HepG2 (cell line): Measurements from ENCODE around the gene RELB.

ENCODE experiments used
- EEA1 ChIP-seq: sonication (generic); formaldehyde crosslinking; IDR thresholded peaks from 2 replicates; pipeline ENCODE4 v1.5.1; 2020; ENCODE audit warnings: mild to moderate bottlenecking, missing genetic modification reagents, borderline replicate concordance
- GABPA ChIP-seq, 2 experiments: IDR thresholded peaks; 2 replicates each; pipeline ENCODE4 v1.6.1; 2011 to 2016; ENCODE audit warnings: low read depth in 2 of 2, low read length in 1 of 2, missing biosample characterization in 1 of 2, missing genetic modification characterization in 1 of 2
- GTF2F1 ChIP-seq: fragments of 150-350 bp; IDR thresholded peaks from 2 replicates; pipeline ENCODE4 v1.6.1; 2014; ENCODE audit warnings: low read length
- GZF1 ChIP-seq: sonication (generic); formaldehyde crosslinking; IDR thresholded peaks from 2 replicates; pipeline ENCODE4 v1.5.1; 2020; ENCODE audit warnings: mild to moderate bottlenecking, missing genetic modification reagents
- HNRNPUL1 ChIP-seq: fragments of 200-400 bp; formaldehyde crosslinking; IDR thresholded peaks from 2 replicates; pipeline ENCODE4 v1.6.1; 2017; ENCODE audit warnings: low read depth, mild to moderate bottlenecking, low read length, moderate library complexity
- MBNL3 ChIP-seq: fragments of 250-450 bp; sonication (Bioruptor Pico); conservative IDR thresholded peaks from 2 replicates; pipeline ENCODE4 v1.8.0; 2022; ENCODE audit warnings: mild to moderate bottlenecking, inconsistent platforms
- POLR2AphosphoS5 ChIP-seq: IDR thresholded peaks from 2 replicates; pipeline ENCODE4 v1.6.1; 2012; ENCODE audit warnings: low read depth, low read length
- RCOR2 ChIP-seq: IDR thresholded peaks from 2 replicates; pipeline ENCODE4 v1.6.1; 2016; ENCODE audit warnings: missing biosample characterization, missing genetic modification reagents
- THRA ChIP-seq: sonication (generic); formaldehyde crosslinking; IDR thresholded peaks from 2 replicates; pipeline ENCODE4 v1.4.0; 2020; ENCODE audit warnings: missing genetic modification reagents, borderline replicate concordance
- ZBTB1 ChIP-seq: sonication (generic); formaldehyde crosslinking; IDR thresholded peaks from 2 replicates; pipeline ENCODE4 v1.4.0; 2020; ENCODE audit warnings: missing genetic modification reagents, borderline replicate concordance
- ZNF124 ChIP-seq: sonication (generic); formaldehyde crosslinking; IDR thresholded peaks from 2 replicates; pipeline ENCODE4 v1.4.0; 2020; ENCODE audit warnings: missing genetic modification reagents
- ZNF337 ChIP-seq: sonication (generic); formaldehyde crosslinking; IDR thresholded peaks from 2 replicates; pipeline ENCODE4 v1.5.1; 2020; ENCODE audit warnings: missing genetic modification reagents, low read depth, mild to moderate bottlenecking, borderline replicate concordance
- TF ChIP-seq, protein P1 (sequence below): sonication (generic); formaldehyde crosslinking; IDR thresholded peaks from 2 replicates; pipeline ENCODE4 v1.5.0; 2020; ENCODE audit warnings: mild to moderate bottlenecking, missing genetic modification reagents, moderate library complexity
- TF ChIP-seq, protein P2 (sequence below): sonication (generic); formaldehyde crosslinking; IDR thresholded peaks from 2 replicates; pipeline ENCODE4 v1.5.0; 2020; ENCODE audit warnings: mild to moderate bottlenecking, missing genetic modification reagents, borderline replicate concordance

DNA sequence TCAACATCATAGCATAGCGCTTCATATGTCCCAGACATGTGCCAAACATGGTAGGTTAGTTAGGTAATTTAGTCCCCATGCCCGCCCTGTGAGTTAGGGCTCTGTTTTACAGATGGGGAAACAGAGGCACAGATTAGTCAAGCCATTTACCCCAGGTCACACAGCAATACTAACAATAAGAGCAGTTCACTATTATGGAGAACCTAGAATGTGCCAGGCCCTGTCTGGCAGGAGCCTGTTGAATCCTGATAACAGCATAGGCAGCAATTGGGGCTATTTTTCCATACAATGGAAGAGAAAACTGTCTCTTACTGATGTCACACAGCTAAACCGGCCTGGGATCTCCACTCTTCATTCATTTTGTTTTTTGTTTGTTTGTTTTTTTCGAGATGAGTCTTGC lies 85.2 kb downstream of the RELB start:
- TF ChIP-seq RCOR2 (CRISPR knock-in tag) (no peak), GTF2F1 (no peak), ZBTB1 (CRISPR knock-in tag) (no peak), ZNF124 (CRISPR knock-in tag) (no peak), HNRNPUL1 (no peak), THRA (CRISPR knock-in tag) (no peak), EEA1 (CRISPR knock-in tag) (no peak), ZNF337 (CRISPR knock-in tag) (no peak), GZF1 (CRISPR knock-in tag) (no peak), GABPA (IDR thresholded peaks at IDR 0.05; ENCODE audit: low read depth, low read length) (no peak), GABPA (CRISPR knock-in tag; IDR thresholded peaks at IDR 0.05; ENCODE audit: low read depth) (no peak), MBNL3 (no peak), POLR2AphosphoS5 (no peak)
- TF ChIP-seq, protein P1, sequence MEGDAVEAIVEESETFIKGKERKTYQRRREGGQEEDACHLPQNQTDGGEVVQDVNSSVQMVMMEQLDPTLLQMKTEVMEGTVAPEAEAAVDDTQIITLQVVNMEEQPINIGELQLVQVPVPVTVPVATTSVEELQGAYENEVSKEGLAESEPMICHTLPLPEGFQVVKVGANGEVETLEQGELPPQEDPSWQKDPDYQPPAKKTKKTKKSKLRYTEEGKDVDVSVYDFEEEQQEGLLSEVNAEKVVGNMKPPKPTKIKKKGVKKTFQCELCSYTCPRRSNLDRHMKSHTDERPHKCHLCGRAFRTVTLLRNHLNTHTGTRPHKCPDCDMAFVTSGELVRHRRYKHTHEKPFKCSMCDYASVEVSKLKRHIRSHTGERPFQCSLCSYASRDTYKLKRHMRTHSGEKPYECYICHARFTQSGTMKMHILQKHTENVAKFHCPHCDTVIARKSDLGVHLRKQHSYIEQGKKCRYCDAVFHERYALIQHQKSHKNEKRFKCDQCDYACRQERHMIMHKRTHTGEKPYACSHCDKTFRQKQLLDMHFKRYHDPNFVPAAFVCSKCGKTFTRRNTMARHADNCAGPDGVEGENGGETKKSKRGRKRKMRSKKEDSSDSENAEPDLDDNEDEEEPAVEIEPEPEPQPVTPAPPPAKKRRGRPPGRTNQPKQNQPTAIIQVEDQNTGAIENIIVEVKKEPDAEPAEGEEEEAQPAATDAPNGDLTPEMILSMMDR (CRISPR knock-in tag): no peak
- TF ChIP-seq, protein P2, sequence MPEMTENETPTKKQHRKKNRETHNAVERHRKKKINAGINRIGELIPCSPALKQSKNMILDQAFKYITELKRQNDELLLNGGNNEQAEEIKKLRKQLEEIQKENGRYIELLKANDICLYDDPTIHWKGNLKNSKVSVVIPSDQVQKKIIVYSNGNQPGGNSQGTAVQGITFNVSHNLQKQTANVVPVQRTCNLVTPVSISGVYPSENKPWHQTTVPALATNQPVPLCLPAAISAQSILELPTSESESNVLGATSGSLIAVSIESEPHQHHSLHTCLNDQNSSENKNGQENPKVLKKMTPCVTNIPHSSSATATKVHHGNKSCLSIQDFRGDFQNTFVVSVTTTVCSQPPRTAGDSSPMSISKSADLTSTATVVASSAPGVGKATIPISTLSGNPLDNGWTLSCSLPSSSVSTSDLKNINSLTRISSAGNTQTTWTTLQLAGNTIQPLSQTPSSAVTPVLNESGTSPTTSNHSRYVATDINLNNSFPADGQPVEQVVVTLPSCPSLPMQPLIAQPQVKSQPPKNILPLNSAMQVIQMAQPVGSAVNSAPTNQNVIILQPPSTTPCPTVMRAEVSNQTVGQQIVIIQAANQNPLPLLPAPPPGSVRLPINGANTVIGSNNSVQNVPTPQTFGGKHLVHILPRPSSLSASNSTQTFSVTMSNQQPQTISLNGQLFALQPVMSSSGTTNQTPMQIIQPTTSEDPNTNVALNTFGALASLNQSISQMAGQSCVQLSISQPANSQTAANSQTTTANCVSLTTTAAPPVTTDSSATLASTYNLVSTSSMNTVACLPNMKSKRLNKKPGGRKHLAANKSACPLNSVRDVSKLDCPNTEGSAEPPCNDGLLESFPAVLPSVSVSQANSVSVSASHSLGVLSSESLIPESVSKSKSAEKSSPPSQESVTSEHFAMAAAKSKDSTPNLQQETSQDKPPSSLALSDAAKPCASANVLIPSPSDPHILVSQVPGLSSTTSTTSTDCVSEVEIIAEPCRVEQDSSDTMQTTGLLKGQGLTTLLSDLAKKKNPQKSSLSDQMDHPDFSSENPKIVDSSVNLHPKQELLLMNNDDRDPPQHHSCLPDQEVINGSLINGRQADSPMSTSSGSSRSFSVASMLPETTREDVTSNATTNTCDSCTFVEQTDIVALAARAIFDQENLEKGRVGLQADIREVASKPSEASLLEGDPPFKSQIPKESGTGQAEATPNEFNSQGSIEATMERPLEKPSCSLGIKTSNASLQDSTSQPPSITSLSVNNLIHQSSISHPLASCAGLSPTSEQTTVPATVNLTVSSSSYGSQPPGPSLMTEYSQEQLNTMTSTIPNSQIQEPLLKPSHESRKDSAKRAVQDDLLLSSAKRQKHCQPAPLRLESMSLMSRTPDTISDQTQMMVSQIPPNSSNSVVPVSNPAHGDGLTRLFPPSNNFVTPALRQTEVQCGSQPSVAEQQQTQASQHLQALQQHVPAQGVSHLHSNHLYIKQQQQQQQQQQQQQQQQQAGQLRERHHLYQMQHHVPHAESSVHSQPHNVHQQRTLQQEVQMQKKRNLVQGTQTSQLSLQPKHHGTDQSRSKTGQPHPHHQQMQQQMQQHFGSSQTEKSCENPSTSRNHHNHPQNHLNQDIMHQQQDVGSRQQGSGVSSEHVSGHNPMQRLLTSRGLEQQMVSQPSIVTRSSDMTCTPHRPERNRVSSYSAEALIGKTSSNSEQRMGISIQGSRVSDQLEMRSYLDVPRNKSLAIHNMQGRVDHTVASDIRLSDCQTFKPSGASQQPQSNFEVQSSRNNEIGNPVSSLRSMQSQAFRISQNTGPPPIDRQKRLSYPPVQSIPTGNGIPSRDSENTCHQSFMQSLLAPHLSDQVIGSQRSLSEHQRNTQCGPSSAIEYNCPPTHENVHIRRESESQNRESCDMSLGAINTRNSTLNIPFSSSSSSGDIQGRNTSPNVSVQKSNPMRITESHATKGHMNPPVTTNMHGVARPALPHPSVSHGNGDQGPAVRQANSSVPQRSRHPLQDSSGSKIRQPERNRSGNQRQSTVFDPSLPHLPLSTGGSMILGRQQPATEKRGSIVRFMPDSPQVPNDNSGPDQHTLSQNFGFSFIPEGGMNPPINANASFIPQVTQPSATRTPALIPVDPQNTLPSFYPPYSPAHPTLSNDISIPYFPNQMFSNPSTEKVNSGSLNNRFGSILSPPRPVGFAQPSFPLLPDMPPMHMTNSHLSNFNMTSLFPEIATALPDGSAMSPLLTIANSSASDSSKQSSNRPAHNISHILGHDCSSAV: no peak
